HEK293T (cell line): Measurements from ENCODE around the gene CD320.

ENCODE experiments used
- ARNT ChIP-seq: fragments of 450-650 bp; IDR thresholded peaks from 2 replicates; pipeline ENCODE4 v1.6.1; 2017; ENCODE audit warnings: mild to moderate bottlenecking
- BHLHE40 ChIP-seq: fragments of 450-650 bp; IDR thresholded peaks from 2 replicates; pipeline ENCODE4 v1.6.1; 2016; ENCODE audit warnings: mild to moderate bottlenecking, moderate library complexity, borderline replicate concordance
- ELF4 ChIP-seq: fragments of 450-650 bp; IDR thresholded peaks from 2 replicates; pipeline ENCODE4 v1.6.1; 2017; ENCODE audit warnings: antibody characterized with exemption
- FOXA1 ChIP-seq: fragments of 450-650 bp; IDR thresholded peaks from 2 replicates; pipeline ENCODE4 v1.6.1; 2016; ENCODE audit warnings: mild to moderate bottlenecking
- FOXK2 ChIP-seq: fragments of 450-650 bp; IDR thresholded peaks from 2 replicates; pipeline ENCODE4 v1.6.1; 2016; ENCODE audit warnings: mild to moderate bottlenecking
- FOXM1 ChIP-seq: fragments of 450-650 bp; IDR thresholded peaks from 2 replicates; pipeline ENCODE4 v1.6.1; 2017; ENCODE audit warnings: mild to moderate bottlenecking, borderline replicate concordance
- HDGF ChIP-seq: fragments of 450-650 bp; IDR thresholded peaks from 2 replicates; pipeline ENCODE4 v1.6.1; 2017; ENCODE audit warnings: antibody characterized with exemption, borderline replicate concordance
- L3MBTL2 ChIP-seq: fragments of 450-650 bp; conservative IDR thresholded peaks from 2 replicates; pipeline ENCODE4 v1.6.1; 2016; ENCODE audit warnings: mild to moderate bottlenecking
- NFRKB ChIP-seq: fragments of 450-650 bp; IDR thresholded peaks from 2 replicates; pipeline ENCODE4 v1.6.1; 2016; ENCODE audit warnings: mild to moderate bottlenecking, moderate library complexity
- SP1 ChIP-seq: fragments of 450-650 bp; IDR thresholded peaks from 2 replicates; pipeline ENCODE4 v1.6.1; 2017
- SUZ12 ChIP-seq: fragments of 450-650 bp; IDR thresholded peaks from 2 replicates; pipeline ENCODE4 v1.6.1; 2016; ENCODE audit warnings: mild to moderate bottlenecking
- TARDBP ChIP-seq: fragments of 450-650 bp; IDR thresholded peaks from 2 replicates; pipeline ENCODE4 v1.6.1; 2016
- ZNF384 ChIP-seq: fragments of 450-650 bp; IDR thresholded peaks from 2 replicates; pipeline ENCODE4 v1.6.1; 2016
- TF ChIP-seq, protein P1 (sequence below): fragments of 450-650 bp; IDR thresholded peaks from 2 replicates; pipeline ENCODE4 v1.6.1; 2016

DNA sequence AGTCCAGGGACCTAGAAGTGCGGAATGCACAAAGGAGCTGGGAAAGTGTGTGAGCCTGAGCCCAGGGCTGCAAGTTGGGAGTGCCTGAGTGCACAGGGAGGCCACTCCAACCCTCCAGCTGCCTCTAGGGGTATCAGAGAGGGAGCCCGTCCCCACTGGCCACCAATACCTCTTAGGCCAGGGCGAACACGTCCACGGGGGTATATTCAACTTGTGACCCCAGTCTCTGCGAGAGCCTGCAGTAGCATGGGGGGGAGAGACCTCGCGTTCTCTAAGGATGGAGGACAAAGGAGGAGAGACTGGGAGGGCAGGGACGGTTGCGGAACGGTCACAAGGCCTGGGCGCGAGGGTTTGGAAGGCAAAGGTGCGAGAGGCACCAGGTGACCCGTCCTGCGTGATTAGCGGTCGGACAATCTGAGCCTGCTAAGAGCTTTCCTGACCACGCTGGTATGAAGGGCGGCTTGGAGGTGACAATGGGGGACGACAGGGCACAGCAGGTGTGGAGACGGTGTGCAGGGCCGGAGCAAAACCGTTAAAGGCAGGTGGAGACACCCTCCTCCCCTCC, 676 bp downstream of the CD320 start:
- TF ChIP-seq ARNT (no peak), BHLHE40 (no peak), NFRKB (no peak), SUZ12 (no peak), FOXM1 (no peak), ZNF384 (no peak), L3MBTL2 (no peak), SP1 (no peak), FOXA1 (no peak), HDGF (no peak), FOXK2 (no peak), ELF4 (no peak), TARDBP (no peak)
- TF ChIP-seq, protein P1, sequence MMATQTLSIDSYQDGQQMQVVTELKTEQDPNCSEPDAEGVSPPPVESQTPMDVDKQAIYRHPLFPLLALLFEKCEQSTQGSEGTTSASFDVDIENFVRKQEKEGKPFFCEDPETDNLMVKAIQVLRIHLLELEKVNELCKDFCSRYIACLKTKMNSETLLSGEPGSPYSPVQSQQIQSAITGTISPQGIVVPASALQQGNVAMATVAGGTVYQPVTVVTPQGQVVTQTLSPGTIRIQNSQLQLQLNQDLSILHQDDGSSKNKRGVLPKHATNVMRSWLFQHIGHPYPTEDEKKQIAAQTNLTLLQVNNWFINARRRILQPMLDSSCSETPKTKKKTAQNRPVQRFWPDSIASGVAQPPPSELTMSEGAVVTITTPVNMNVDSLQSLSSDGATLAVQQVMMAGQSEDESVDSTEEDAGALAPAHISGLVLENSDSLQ: no peak
